HCT116 (cell line): ENCODE data around the gene PPM1M. TPM values are rescaled to one million over a fixed set of nuclear protein-coding genes. Genes with fewer than 3 reads are reported as not detected.

ENCODE experiments used
- ATAC-seq: fragments of 200-7000 bp; cut with Tn5 transposase; 2 replicates; pipeline ENCODE4 v1.9.1; 2020; ENCODE audit warnings: mild to moderate bottlenecking, moderate library complexity
- BruUV-seq: library from RNA; stranded (reverse); fragments of 400-500 nt; replicated peaks from 2 replicates; lab custom pipeline; 2021; lab: Mats Ljungman, UMichigan
- CTCF ChIA-PET: fragments of 300-600 bp; sonication (Branson Sonifier 250); formaldehyde crosslinking; loops from one replicate; lab custom pipeline; 2021; ENCODE audit warnings: antibody characterized with exemption; lab: Charles Lee
- POLR2A ChIA-PET: fragments of 300-600, 350-600 bp; sonication (Branson Sonifier 250); formaldehyde crosslinking; loops from one replicate; lab custom pipeline; 2021; ENCODE audit warnings: antibody characterized with exemption; lab: Charles Lee
- RAD21 ChIA-PET, 2 experiments: fragments of 300-600 bp; sonication (Branson Sonifier 250); formaldehyde crosslinking; loops; one replicate each; lab custom pipeline; 2023; ENCODE audit warnings: low total read pairs in 2 of 2; ENCODE audit not compliant: uncharacterized antibody in 2 of 2, unreplicated experiment in 2 of 2, low non-redundant PET in 1 of 2; lab: Charles Lee
- DNase-seq: peaks from one replicate; pipeline ENCODE4 v3.0.0-alpha.2; 2010; ENCODE audit warnings: low read depth, low spot score
- H2AFZ ChIP-seq: fragments of 200-600 bp; shearing (Covaris generic), sonication (generic); 2 replicates; pipeline ENCODE4 v1.6.1; 2017; ENCODE audit warnings: low read depth, mixed run types, mixed read lengths, antibody characterized with exemption, low read length; ENCODE audit not compliant: poor library complexity, severe bottlenecking
- H3K27ac ChIP-seq: 2 replicates; pipeline ENCODE4 v1.5.1; 2012; ENCODE audit warnings: low read depth, low read length
- H3K27me3 ChIP-seq: fragments of 200-600 bp; sonication (generic); 2 replicates; pipeline ENCODE4 v1.6.1; 2016; ENCODE audit warnings: mixed run types, low read length, mixed read lengths; ENCODE audit not compliant: insufficient read depth
- H3K36me3 ChIP-seq, 2 experiments: fragments of 200-500 bp in 1 of 2; fragments of 200-600 bp in 1 of 2; sonication (Bioruptor generic) in 1 of 2; sonication (generic) in 1 of 2; 2 replicates each; pipeline versions ENCODE4 v1.5.1 to v1.6.1; 2014 to 2016; ENCODE audit warnings: low read length in 2 of 2, inconsistent platforms in 1 of 2, mixed read lengths in 1 of 2, mixed run types in 1 of 2; ENCODE audit not compliant: insufficient read depth in 2 of 2, control insufficient read depth in 1 of 2
- H3K4me1 ChIP-seq, 2 experiments: fragments of 200-600 bp in 1 of 2; sonication (generic) in 1 of 2; 2 replicates each; pipeline versions ENCODE4 v1.5.1 to v1.6.1; 2012 to 2017; ENCODE audit warnings: low read length in 2 of 2, inconsistent platforms in 1 of 2, mild to moderate bottlenecking in 1 of 2, mixed read lengths in 1 of 2, mixed run types in 1 of 2, moderate library complexity in 1 of 2; ENCODE audit not compliant: insufficient read depth in 2 of 2, control insufficient read depth in 1 of 2
- H3K4me2 ChIP-seq: fragments of 200-600 bp; sonication (generic); 2 replicates; pipeline ENCODE4 v1.6.1; 2017; ENCODE audit warnings: mixed run types, low read length, mixed read lengths
- H3K4me3 ChIP-seq, 2 experiments: fragments of 200-600 bp in 1 of 2; sonication (generic) in 1 of 2; replicated peaks in 1 of 2; 2 replicates each; pipeline ENCODE4 v1.5.1; 2011 to 2016; ENCODE audit warnings: low read length in 2 of 2, control low read depth in 1 of 2, low read depth in 1 of 2, mild to moderate bottlenecking in 1 of 2, mixed read lengths in 1 of 2, mixed run types in 1 of 2
- H3K79me2 ChIP-seq: fragments of 200-600 bp; sonication (generic); 2 replicates; pipeline ENCODE4 v1.6.1; 2017; ENCODE audit warnings: mild to moderate bottlenecking, mixed run types, low read length, moderate library complexity, mixed read lengths; ENCODE audit not compliant: insufficient read depth
- H3K9ac ChIP-seq: fragments of 200-600 bp; sonication (generic); 2 replicates; pipeline ENCODE4 v1.6.1; 2016; ENCODE audit warnings: low read length, mixed read lengths
- H3K9me2 ChIP-seq: fragments of 200-600 bp; sonication (generic), shearing (Covaris generic); 2 replicates; pipeline ENCODE4 v1.6.1; 2017; ENCODE audit warnings: mixed run types, mild to moderate bottlenecking, moderate library complexity; ENCODE audit not compliant: insufficient read depth
- H3K9me3 ChIP-seq, 2 experiments: fragments of 200-500 bp in 1 of 2; fragments of 200-600 bp in 1 of 2; sonication (Bioruptor generic) in 1 of 2; sonication (generic) in 1 of 2; 2 replicates each; pipeline ENCODE4 v1.6.1; 2014 to 2017; ENCODE audit warnings: low read length in 2 of 2, mixed read lengths in 2 of 2, inconsistent platforms in 1 of 2, low read depth in 1 of 2, mild to moderate bottlenecking in 1 of 2, mixed run types in 1 of 2, moderate library complexity in 1 of 2; ENCODE audit not compliant: control insufficient read depth in 1 of 2, insufficient read depth in 1 of 2
- H4K20me1 ChIP-seq: fragments of 200-600 bp; sonication (generic), shearing (Covaris generic); 2 replicates; pipeline ENCODE4 v1.6.1; 2017; ENCODE audit warnings: mixed run types, mild to moderate bottlenecking, moderate library complexity; ENCODE audit not compliant: insufficient read depth
- CBX3 ChIP-seq: IDR thresholded peaks from 2 replicates; pipeline ENCODE4 v1.6.1; 2012; ENCODE audit warnings: low read depth
- CEBPB ChIP-seq: IDR thresholded peaks from 2 replicates; pipeline ENCODE4 v1.6.1; 2012; ENCODE audit warnings: low read depth
- EGR1 ChIP-seq: IDR thresholded peaks from 2 replicates; pipeline ENCODE4 v1.6.1; 2012; ENCODE audit warnings: low read depth
- EZH2phosphoT487 ChIP-seq: fragments of 200-600 bp; IDR thresholded peaks from 2 replicates; pipeline ENCODE4 v1.6.1; 2018; ENCODE audit warnings: antibody characterized with exemption, borderline replicate concordance
- POLR2A ChIP-seq: IDR thresholded peaks from 2 replicates; pipeline ENCODE4 v1.7.0; 2011; ENCODE audit warnings: borderline replicate concordance; ENCODE audit not compliant: insufficient read depth, insufficient read length; ENCODE audit errors: extremely low read depth
- RAD21 ChIP-seq: IDR thresholded peaks from 2 replicates; pipeline ENCODE4 v1.6.1; 2012; ENCODE audit warnings: low read depth, mild to moderate bottlenecking
- SP1 ChIP-seq: IDR thresholded peaks from 2 replicates; pipeline ENCODE4 v1.6.1; 2012; ENCODE audit warnings: low read depth
- intact Hi-C: fragments of 100-400 bp; cut with micrococcal nuclease; formaldehyde crosslinking; loops from 2 replicates; pipeline ENCODE4 v1.10.0; 2022
- total RNA-seq: library from RNA; stranded (reverse); gene quantifications from one replicate; pipeline ENCODE4 v1.2.1, GENCODE V29; 2021; ENCODE audit not compliant: unreplicated experiment
- TF ChIP-seq, protein P1 (sequence below): IDR thresholded peaks from 2 replicates; pipeline ENCODE4 v1.6.1; 2012
- TF ChIP-seq, protein P2 (sequence below): IDR thresholded peaks from 2 replicates; pipeline ENCODE4 v1.6.1; 2011; ENCODE audit warnings: mild to moderate bottlenecking, low read length, moderate library complexity; ENCODE audit not compliant: insufficient replicate concordance; ENCODE audit errors: extremely low read depth
- TF ChIP-seq, protein P3 (sequence below), 3 experiments: fragments of 200-600 bp in 1 of 3; sonication (generic) in 1 of 3; IDR thresholded peaks in 2 of 3; conservative IDR thresholded peaks in 1 of 3; 2 replicates each; pipeline ENCODE4 v1.5.1; 2012 to 2017; ENCODE audit warnings: low read depth in 2 of 3, low read length in 2 of 3, antibody characterized with exemption in 1 of 3, borderline replicate concordance in 1 of 3, control low read depth in 1 of 3, mild to moderate bottlenecking in 1 of 3, mixed read lengths in 1 of 3, mixed run types in 1 of 3, moderate library complexity in 1 of 3; ENCODE audit not compliant: insufficient read depth in 1 of 3

The PPM1M gene
- total RNA-seq, 1 experiment from 2014 or later: 16.6 TPM

DNA sequence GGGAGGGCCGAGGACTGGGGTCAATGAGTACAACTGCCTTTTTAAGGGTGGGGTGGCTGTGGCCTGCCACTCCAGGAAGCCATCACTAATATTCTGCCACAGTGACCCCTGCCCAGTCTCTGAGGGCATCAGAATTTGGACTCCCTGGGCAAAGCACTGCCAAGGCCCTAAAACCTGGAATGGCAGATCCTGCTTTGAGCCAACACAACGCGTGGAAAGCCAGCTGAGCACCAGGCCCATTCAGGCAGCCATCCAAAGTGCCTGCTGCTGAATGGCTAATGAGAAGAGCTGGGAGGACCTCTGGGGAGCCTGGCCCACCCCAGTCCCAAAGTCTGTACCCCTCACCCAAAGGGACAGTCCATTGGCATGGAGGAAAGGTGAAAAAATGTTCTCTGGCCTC lies 11.6 kb upstream of the PPM1M start (continued):
- TF ChIP-seq CEBPB (no peak), EGR1 (no peak), CBX3 (no peak), EZH2phosphoT487 (no peak), POLR2A (no peak), SP1 (no peak), RAD21 (no peak)
- TF ChIP-seq, protein P1, sequence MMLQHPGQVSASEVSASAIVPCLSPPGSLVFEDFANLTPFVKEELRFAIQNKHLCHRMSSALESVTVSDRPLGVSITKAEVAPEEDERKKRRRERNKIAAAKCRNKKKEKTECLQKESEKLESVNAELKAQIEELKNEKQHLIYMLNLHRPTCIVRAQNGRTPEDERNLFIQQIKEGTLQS: no peak

DNA sequence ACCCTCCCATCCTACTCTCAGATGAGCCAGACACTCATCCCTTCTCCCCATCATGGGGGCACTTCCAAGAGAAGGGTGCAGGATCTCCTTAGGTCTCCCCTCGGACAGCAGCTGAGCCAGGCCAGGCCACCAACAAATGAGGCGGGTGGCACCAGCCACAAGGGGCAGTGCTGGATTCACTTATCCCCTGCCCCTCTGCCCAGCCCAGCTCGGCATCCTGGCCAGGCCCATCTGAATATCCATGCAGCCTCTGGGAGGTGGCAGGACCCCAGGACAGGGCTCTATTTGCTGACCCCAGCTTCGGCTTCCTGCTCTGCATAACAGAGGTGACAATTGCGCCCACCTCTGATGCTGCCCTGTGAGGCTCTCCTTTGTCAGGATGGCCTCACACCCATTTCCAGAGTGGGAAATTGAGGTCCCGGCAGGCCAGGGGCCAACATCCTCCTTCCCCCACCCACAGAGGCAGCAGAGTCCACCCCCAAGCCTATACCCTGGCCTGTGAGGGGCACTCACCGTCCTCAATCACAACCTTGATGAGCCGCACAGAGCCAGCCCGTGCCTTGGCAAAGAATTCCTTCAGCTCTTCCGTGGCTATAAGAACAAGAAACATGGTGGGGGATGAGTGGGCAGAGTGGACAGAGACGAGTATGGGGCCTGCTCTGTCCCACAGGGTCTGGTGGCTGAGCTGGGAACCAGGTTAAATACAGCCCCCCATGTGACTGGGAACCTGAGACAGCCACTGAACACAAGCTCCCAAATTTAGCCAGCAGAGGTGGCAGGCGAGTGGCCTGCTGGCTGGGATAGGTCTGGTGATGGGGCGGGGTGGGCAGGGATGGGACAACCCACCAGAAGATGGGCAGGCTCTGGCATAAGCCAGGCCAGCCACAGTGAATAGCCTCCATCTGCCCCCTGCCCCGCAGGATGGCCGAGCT lies 10.8 kb upstream of the PPM1M start:
- Histone ChIP-seq H2AFZ (no peak overlapping the region), H3K27ac (no peak overlapping the region), H3K9me2 (no peaks in the 10 kb centered on the region), H4K20me1 (no peaks in the 10 kb centered on the region), H3K9ac (no peak overlapping the region), H3K4me1 (peaks cover 18 to 27% of the 10 kb centered on the region in 2 experiments), H3K79me2 (peaks cover 28% of the 10 kb centered on the region), H3K4me2 (no peak overlapping the region), H3K9me3 (no peaks in the 10 kb centered on the region), H3K27me3 (no peaks in the 10 kb centered on the region), H3K4me3 (no peak overlapping the region), H3K36me3 (peaks cover 15% of the 10 kb centered on the region in 2 experiments; a peak in 3 of 4 replicates)
- intact Hi-C loops: no loop called here
- DNase-seq (no peak), ATAC-seq (no peak)
- TF ChIP-seq, protein P2, sequence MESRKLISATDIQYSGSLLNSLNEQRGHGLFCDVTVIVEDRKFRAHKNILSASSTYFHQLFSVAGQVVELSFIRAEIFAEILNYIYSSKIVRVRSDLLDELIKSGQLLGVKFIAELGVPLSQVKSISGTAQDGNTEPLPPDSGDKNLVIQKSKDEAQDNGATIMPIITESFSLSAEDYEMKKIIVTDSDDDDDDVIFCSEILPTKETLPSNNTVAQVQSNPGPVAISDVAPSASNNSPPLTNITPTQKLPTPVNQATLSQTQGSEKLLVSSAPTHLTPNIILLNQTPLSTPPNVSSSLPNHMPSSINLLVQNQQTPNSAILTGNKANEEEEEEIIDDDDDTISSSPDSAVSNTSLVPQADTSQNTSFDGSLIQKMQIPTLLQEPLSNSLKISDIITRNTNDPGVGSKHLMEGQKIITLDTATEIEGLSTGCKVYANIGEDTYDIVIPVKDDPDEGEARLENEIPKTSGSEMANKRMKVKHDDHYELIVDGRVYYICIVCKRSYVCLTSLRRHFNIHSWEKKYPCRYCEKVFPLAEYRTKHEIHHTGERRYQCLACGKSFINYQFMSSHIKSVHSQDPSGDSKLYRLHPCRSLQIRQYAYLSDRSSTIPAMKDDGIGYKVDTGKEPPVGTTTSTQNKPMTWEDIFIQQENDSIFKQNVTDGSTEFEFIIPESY: no peak
- TF ChIP-seq, protein P3, sequence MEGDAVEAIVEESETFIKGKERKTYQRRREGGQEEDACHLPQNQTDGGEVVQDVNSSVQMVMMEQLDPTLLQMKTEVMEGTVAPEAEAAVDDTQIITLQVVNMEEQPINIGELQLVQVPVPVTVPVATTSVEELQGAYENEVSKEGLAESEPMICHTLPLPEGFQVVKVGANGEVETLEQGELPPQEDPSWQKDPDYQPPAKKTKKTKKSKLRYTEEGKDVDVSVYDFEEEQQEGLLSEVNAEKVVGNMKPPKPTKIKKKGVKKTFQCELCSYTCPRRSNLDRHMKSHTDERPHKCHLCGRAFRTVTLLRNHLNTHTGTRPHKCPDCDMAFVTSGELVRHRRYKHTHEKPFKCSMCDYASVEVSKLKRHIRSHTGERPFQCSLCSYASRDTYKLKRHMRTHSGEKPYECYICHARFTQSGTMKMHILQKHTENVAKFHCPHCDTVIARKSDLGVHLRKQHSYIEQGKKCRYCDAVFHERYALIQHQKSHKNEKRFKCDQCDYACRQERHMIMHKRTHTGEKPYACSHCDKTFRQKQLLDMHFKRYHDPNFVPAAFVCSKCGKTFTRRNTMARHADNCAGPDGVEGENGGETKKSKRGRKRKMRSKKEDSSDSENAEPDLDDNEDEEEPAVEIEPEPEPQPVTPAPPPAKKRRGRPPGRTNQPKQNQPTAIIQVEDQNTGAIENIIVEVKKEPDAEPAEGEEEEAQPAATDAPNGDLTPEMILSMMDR (IDR thresholded peaks at IDR 0.05 in 2 of 3, conservative IDR thresholded peaks at IDR 0.05 in 1 of 3; ENCODE audit: borderline replicate concordance in 1 of 3, insufficient read depth in 1 of 3, low read depth in 2 of 3, low read length in 2 of 3): peak in 2 of 3 experiments; percentile 4 to 24; a peak in 1 of 6 replicates
- RAD21 ChIA-PET: interaction anchor here in 1 of 2 experiments (0.7 kb wide), 1 partner anchor 15 kb away, joined by 3 read pairs; no protein-coding TSS in a partner anchor
- CTCF ChIA-PET: interaction anchor here (1.4 to 2.6 kb wide), 3 partner anchors 15 to 150 kb away, joined by 3 to 13 read pairs (median 13); no protein-coding TSS in a partner anchor
- POLR2A ChIA-PET: no interaction called here
- no TSS peak for BruUV-seq
